HepG2 (cell line): ENCODE data around the gene ZNF524. TPM values are rescaled to one million over a fixed set of nuclear protein-coding genes. Genes with fewer than 3 reads are reported as not detected.

Source experiments
- DNMT1 ChIP-seq: sonication (generic); formaldehyde crosslinking; IDR thresholded peaks from 2 replicates; pipeline ENCODE4 v1.5.1; 2020; ENCODE audit warnings: mild to moderate bottlenecking, missing genetic modification reagents
- EED ChIP-seq: sonication (generic); formaldehyde crosslinking; IDR thresholded peaks from 2 replicates; pipeline ENCODE4 v1.5.0; 2020; ENCODE audit warnings: mild to moderate bottlenecking, missing genetic modification reagents
- ELF4 ChIP-seq: sonication (generic); formaldehyde crosslinking; IDR thresholded peaks from 2 replicates; pipeline ENCODE4 v1.5.0; 2020; ENCODE audit warnings: missing genetic modification reagents, mild to moderate bottlenecking, moderate library complexity, borderline replicate concordance
- FOXA1 ChIP-seq, 2 experiments: fragments of 450-650 bp in 1 of 2; sonication (generic) in 1 of 2; formaldehyde crosslinking in 1 of 2; IDR thresholded peaks; 2 replicates each; pipeline versions ENCODE4 v1.4.0 to v1.6.1; 2016 to 2020; ENCODE audit warnings: missing genetic modification reagents in 1 of 2
- FOXP1 ChIP-seq, 2 experiments: fragments of 450-650 bp in 1 of 2; IDR thresholded peaks; 2 replicates each; pipeline ENCODE4 v1.6.1; 2017 to 2018; ENCODE audit warnings: antibody characterized with exemption in 1 of 2
- HDAC6 ChIP-seq: fragments of 200-600 bp; sonication (generic); IDR thresholded peaks from 2 replicates; pipeline ENCODE4 v1.7.0; 2017; ENCODE audit warnings: mild to moderate bottlenecking, antibody characterized with exemption, low read length, low read depth
- HMGA1 ChIP-seq: sonication (generic); formaldehyde crosslinking; conservative IDR thresholded peaks from 2 replicates; pipeline ENCODE4 v1.4.0; 2020; ENCODE audit warnings: missing genetic modification reagents
- HOXD1 ChIP-seq: sonication (generic); formaldehyde crosslinking; IDR thresholded peaks from 2 replicates; pipeline ENCODE4 v1.5.0; 2020; ENCODE audit warnings: missing genetic modification reagents
- KLF12 ChIP-seq: sonication (generic); formaldehyde crosslinking; IDR thresholded peaks from 2 replicates; pipeline ENCODE4 v1.4.0; 2020; ENCODE audit warnings: missing genetic modification reagents, borderline replicate concordance
- NFATC3 ChIP-seq: sonication (generic); formaldehyde crosslinking; IDR thresholded peaks from 2 replicates; pipeline ENCODE4 v1.5.1; 2020; ENCODE audit warnings: mild to moderate bottlenecking, missing genetic modification reagents
- RNF2 ChIP-seq: fragments of 450-650 bp; conservative IDR thresholded peaks from 2 replicates; pipeline ENCODE4 v1.6.1; 2016; ENCODE audit warnings: low read depth
- SCMH1 ChIP-seq: sonication (generic); formaldehyde crosslinking; IDR thresholded peaks from 2 replicates; pipeline ENCODE4 v1.9.0; 2021; ENCODE audit warnings: missing genetic modification reagents, mild to moderate bottlenecking, borderline replicate concordance
- U2AF2 ChIP-seq: fragments of 200-400 bp; formaldehyde crosslinking; IDR thresholded peaks from 2 replicates; pipeline ENCODE4 v1.6.1; 2017; ENCODE audit warnings: low read depth, mild to moderate bottlenecking, low read length
- ZFP37 ChIP-seq: sonication (generic); formaldehyde crosslinking; IDR thresholded peaks from 2 replicates; pipeline ENCODE4 v1.4.0; 2020; ENCODE audit warnings: missing genetic modification reagents, borderline replicate concordance
- ZNF235 ChIP-seq: sonication (generic); formaldehyde crosslinking; IDR thresholded peaks from 2 replicates; pipeline ENCODE4 v1.8.1; 2023; ENCODE audit warnings: mild to moderate bottlenecking, missing genetic modification reagents, borderline replicate concordance
- ZNF382 ChIP-seq: sonication (generic); formaldehyde crosslinking; IDR thresholded peaks from 2 replicates; pipeline ENCODE4 v1.5.0; 2020; ENCODE audit warnings: missing genetic modification reagents, mild to moderate bottlenecking, borderline replicate concordance
- ZNF501 ChIP-seq: sonication (generic); formaldehyde crosslinking; IDR thresholded peaks from 2 replicates; pipeline ENCODE4 v1.5.1; 2020; ENCODE audit warnings: mild to moderate bottlenecking, moderate library complexity, missing genetic modification reagents
- ZNF724P ChIP-seq: sonication (generic); formaldehyde crosslinking; IDR thresholded peaks from 2 replicates; pipeline ENCODE4 v1.8.0; 2022; ENCODE audit warnings: missing genetic modification reagents, borderline replicate concordance
- polyA plus RNA-seq, 8 experiments: library from polyadenylated mRNA; depleted of rRNA in 3 of 8; stranded (reverse) in 7 of 8; unstranded in 1 of 8; fragments of >200 nt; fragmentation: Illumina TruSeq in 4 of 8; extraction: Trizol in 4 of 8; gene quantifications; 2 replicates each; pipeline versions ENCODE4 v1.2.1 to v1.2.3, GENCODE V29; 2011 to 2016; ENCODE audit warnings: low read depth in 4 of 8, missing spikeins in 1 of 8, mixed read lengths in 1 of 8; ENCODE audit not compliant: insufficient read depth in 1 of 8
- total RNA-seq, 5 experiments: library from RNA; depleted of rRNA; stranded (reverse); fragments of >200 nt; fragmentation: Illumina TruSeq; extraction: Trizol; gene quantifications; 2 replicates each; pipeline ENCODE4 v1.2.3, GENCODE V29; 2016; ENCODE audit warnings: low read depth in 1 of 5
- TF ChIP-seq, protein P1 (sequence below): sonication (generic); formaldehyde crosslinking; IDR thresholded peaks from 2 replicates; pipeline ENCODE4 v1.8.1; 2022; ENCODE audit warnings: low read depth, mild to moderate bottlenecking, missing genetic modification reagents
- TF ChIP-seq, protein P2 (sequence below): IDR thresholded peaks from 2 replicates; pipeline ENCODE4 v1.6.1; 2016
- TF ChIP-seq, protein P3 (sequence below): sonication (generic); formaldehyde crosslinking; IDR thresholded peaks from 2 replicates; pipeline ENCODE4 v1.4.0; 2020; ENCODE audit warnings: mild to moderate bottlenecking, missing genetic modification reagents
- TF ChIP-seq, protein P4 (sequence below): sonication (generic); formaldehyde crosslinking; IDR thresholded peaks from 2 replicates; pipeline ENCODE4 v1.5.0; 2020; ENCODE audit warnings: mild to moderate bottlenecking, low read depth, missing genetic modification reagents, borderline replicate concordance
- TF ChIP-seq, protein P5 (sequence below): IDR thresholded peaks from 2 replicates; pipeline ENCODE4 v1.6.1; 2012; ENCODE audit warnings: inconsistent platforms
- TF ChIP-seq, protein P6 (sequence below): sonication (generic); formaldehyde crosslinking; IDR thresholded peaks from 2 replicates; pipeline ENCODE4 v1.8.0; 2022; ENCODE audit warnings: missing genetic modification reagents, mild to moderate bottlenecking, moderate library complexity, borderline replicate concordance

Gene ZNF524
- total and polyA plus RNA-seq, 2 of the 13 experiments (the other 11 are each of a cell fraction or from before 2014, with no cell fraction given): 3.2 to 4.6 TPM

DNA sequence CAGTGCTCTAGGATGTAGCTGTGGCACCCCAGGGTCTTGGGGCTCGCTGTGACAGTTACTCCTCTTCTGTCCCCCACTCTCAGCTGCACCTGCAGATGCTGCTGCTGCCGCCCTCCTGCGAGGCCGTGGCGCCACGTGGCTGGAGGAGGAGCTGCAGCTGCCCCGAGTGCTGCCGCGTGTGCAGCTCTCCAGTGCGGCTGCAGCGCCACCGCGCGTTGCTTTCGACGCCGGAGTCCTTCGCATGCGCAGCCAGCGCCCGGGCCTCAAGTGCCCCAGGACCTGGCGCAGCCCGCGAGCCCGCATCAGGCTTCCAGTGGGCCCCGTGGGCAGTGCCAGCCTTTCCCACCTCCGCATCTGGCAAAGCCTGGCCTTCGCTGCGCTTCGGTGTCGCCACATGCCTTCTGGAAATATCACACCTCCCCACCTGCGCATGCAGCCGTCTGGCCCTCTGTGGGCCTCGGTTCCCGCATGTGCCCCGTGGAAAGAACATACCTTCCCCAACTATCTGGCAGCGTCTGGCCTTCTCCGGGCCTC lies 40.0 kb downstream of the ZNF524 start (continued):
- TF ChIP-seq ELF4 (CRISPR knock-in tag): no peak
- no peak for TF ChIP-seq RNF2
- no peak for TF ChIP-seq HMGA1 (CRISPR knock-in tag)
- TF ChIP-seq ZNF724P (CRISPR knock-in tag): 0 out of 2 replicates have a peak, but pooled peaks have one; percentile 15
- TF ChIP-seq, protein P1, sequence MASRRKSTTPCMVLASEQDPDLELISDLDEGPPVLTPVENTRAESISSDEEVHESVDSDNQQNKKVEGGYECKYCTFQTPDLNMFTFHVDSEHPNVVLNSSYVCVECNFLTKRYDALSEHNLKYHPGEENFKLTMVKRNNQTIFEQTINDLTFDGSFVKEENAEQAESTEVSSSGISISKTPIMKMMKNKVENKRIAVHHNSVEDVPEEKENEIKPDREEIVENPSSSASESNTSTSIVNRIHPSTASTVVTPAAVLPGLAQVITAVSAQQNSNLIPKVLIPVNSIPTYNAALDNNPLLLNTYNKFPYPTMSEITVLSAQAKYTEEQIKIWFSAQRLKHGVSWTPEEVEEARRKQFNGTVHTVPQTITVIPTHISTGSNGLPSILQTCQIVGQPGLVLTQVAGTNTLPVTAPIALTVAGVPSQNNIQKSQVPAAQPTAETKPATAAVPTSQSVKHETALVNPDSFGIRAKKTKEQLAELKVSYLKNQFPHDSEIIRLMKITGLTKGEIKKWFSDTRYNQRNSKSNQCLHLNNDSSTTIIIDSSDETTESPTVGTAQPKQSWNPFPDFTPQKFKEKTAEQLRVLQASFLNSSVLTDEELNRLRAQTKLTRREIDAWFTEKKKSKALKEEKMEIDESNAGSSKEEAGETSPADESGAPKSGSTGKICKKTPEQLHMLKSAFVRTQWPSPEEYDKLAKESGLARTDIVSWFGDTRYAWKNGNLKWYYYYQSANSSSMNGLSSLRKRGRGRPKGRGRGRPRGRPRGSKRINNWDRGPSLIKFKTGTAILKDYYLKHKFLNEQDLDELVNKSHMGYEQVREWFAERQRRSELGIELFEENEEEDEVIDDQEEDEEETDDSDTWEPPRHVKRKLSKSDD (CRISPR knock-in tag): peak; percentile 60
- no peak for TF ChIP-seq SCMH1
- no peak for TF ChIP-seq DNMT1 (CRISPR knock-in tag)
- no peak for TF ChIP-seq KLF12
- no peak for TF ChIP-seq ZNF382 (CRISPR knock-in tag)
- TF ChIP-seq FOXP1 (IDR thresholded peaks at IDR 0.05): no peak
- no peak for TF ChIP-seq FOXP1 (CRISPR knock-in tag; IDR thresholded peaks at IDR 0.05)
- TF ChIP-seq HOXD1 (CRISPR knock-in tag): no peak
- TF ChIP-seq U2AF2: no peak
- TF ChIP-seq, protein P2, sequence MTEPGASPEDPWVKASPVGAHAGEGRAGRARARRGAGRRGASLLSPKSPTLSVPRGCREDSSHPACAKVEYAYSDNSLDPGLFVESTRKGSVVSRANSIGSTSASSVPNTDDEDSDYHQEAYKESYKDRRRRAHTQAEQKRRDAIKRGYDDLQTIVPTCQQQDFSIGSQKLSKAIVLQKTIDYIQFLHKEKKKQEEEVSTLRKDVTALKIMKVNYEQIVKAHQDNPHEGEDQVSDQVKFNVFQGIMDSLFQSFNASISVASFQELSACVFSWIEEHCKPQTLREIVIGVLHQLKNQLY (CRISPR knock-in tag): no peak
- TF ChIP-seq EED (CRISPR knock-in tag): no peak
- TF ChIP-seq, protein P3, sequence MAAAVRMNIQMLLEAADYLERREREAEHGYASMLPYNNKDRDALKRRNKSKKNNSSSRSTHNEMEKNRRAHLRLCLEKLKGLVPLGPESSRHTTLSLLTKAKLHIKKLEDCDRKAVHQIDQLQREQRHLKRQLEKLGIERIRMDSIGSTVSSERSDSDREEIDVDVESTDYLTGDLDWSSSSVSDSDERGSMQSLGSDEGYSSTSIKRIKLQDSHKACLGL (CRISPR knock-in tag): peak; percentile 56; the same call in 1 of the 2 replicates
- TF ChIP-seq, protein P4, sequence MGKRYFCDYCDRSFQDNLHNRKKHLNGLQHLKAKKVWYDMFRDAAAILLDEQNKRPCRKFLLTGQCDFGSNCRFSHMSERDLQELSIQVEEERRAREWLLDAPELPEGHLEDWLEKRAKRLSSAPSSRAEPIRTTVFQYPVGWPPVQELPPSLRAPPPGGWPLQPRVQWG (CRISPR knock-in tag): no peak
- no peak for TF ChIP-seq FOXA1 (IDR thresholded peaks at IDR 0.05)
- no peak for TF ChIP-seq FOXA1 (CRISPR knock-in tag; IDR thresholded peaks at IDR 0.05)
- peak; percentile 22; the same call in 1 of the 2 replicates for TF ChIP-seq ZNF501 (CRISPR knock-in tag)
- TF ChIP-seq, protein P5, sequence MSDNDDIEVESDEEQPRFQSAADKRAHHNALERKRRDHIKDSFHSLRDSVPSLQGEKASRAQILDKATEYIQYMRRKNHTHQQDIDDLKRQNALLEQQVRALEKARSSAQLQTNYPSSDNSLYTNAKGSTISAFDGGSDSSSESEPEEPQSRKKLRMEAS: peak; percentile 25
- TF ChIP-seq NFATC3 (CRISPR knock-in tag): 0 out of 2 replicates have a peak, but pooled peaks have one; percentile 23
- TF ChIP-seq, protein P6, sequence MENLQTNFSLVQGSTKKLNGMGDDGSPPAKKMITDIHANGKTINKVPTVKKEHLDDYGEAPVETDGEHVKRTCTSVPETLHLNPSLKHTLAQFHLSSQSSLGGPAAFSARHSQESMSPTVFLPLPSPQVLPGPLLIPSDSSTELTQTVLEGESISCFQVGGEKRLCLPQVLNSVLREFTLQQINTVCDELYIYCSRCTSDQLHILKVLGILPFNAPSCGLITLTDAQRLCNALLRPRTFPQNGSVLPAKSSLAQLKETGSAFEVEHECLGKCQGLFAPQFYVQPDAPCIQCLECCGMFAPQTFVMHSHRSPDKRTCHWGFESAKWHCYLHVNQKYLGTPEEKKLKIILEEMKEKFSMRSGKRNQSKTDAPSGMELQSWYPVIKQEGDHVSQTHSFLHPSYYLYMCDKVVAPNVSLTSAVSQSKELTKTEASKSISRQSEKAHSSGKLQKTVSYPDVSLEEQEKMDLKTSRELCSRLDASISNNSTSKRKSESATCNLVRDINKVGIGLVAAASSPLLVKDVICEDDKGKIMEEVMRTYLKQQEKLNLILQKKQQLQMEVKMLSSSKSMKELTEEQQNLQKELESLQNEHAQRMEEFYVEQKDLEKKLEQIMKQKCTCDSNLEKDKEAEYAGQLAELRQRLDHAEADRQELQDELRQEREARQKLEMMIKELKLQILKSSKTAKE (CRISPR knock-in tag): 0 out of 2 replicates have a peak, but pooled peaks have one; percentile 13
- no peak for TF ChIP-seq ZFP37 (CRISPR knock-in tag)
- TF ChIP-seq HDAC6: no peak
- 0 out of 2 replicates have a peak, but pooled peaks have one; percentile 61 for TF ChIP-seq ZNF235 (CRISPR knock-in tag)
